HG02840 (cell line): Measurements from ENCODE around the gene AMOTL1.
A peak's percentile ranks its signal among the peaks of the same experiment; 100 is the strongest.
"Not testable (repeated sequence)": the region's sequence is repeated elsewhere in the genome, so short reads cannot be mapped to it uniquely, and the experiment has no call there.

ENCODE experiments used
- ATAC-seq: cut with Tn5 transposase; IDR thresholded peaks from one replicate; pipeline ENCODE4 v1.9.1; 2021; ENCODE audit warnings: mild to moderate bottlenecking, moderate library complexity, moderate number of reproducible peaks; ENCODE audit not compliant: unreplicated experiment, low FRiP score

Gene AMOTL1

GRCh38 chr11:94910270-94910669 is 142.1 kb downstream of the AMOTL1 start:
- ATAC-seq, result no peak

- ATAC-seq, result no peak
These were observed 142.6 kb downstream of the AMOTL1 start for GRCh38 chr11:94910779-94911178.

DNA sequence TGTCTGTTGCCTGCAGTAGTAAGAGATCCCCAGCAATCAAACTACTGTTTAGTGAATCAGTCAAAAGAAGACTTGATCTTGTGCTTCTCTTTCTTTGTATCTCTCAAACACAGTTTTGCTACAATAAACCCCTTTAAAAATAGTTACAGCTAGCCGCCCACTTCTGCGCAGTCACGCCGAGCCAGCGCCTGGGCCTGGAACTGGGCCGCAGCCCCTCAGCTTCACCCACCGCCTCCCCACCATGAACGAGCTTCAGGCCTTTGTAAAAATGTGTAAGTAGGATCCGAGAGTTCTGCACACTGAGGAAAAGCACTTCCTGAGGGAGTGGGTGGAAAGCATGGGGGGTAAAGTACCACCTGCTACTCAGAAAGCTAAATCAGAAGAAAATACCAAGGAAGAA is 144.7 kb downstream of the AMOTL1 start:
- ATAC-seq, result no peak

DNA sequence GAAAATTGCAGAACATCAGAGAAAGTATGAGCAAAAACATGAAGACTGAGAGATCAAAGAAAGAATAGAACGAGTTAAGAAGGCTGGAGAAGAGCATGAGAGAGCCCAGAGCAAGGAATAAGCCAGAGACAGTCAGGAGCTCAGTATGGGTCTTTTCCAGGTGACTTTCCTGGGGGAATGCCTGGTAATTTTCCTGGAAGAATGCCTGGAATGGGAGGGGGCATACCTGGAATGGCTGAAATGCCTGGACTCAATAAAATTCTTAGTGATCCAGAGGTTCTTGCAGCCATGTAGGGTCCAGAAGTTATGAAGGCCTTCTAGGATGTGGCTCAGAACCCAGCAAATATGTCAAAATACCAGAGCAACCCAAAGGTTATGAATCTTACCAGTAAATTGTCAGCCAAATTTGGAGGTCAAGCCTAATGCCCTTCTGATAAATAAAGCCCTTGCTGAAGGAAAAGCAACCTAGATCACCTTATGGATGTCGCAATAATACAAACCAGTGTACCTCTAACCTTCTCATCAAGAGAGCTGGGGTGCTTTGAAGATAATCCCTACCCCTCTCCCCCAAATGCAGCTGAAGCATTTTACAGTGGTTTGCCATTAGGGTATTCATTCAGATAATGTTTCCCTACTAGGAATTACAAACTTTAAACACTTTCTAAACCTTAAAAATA is 145.7 kb downstream of the AMOTL1 start:
- ATAC-seq, result not testable (repeated sequence)

GRCh38 chr11:94920311-94920710 is 152.2 kb downstream of the AMOTL1 start:
- no peak for ATAC-seq

GRCh38 chr11:94922321-94923003 is 154.3 kb downstream of the AMOTL1 start:
- ATAC-seq, result no peak

DNA sequence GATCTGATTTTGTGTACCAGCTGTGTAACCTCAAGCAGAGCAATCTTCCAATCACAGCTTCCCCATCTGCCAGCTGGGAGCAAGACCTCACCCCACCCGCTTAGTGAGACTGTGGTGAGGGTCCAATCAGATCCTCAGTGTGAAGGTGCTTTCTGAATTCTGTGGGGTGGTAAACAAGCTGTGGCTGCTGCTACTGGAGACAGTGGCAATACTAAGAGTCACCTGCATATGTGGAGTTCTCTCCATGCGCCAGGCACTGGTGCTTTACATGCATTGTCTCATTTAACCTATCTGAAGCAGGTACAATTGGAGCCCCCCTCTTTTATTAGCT is 154.8 kb downstream of the AMOTL1 start:
- no peak for ATAC-seq

DNA sequence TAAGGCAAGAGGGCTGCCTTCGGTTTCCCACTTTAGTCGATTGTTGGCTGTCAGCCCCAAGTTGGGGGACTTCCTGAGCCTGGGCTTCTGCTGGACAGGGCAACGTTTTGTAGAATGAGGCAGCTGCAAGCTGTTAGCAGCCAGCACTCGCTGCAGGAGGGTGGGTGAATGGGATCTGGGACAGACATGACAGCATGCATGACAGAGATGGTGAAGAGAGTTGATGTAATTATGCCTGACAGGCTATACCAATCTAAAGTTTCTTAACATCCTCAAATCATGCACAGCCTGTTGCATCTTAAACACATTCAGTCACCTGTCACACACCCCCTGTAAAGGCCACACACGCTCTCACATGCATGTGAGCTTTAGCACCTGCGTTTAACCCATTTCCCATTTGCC is 156.0 kb downstream of the AMOTL1 start:
- ATAC-seq, result no peak

- ATAC-seq, result no peak
These were observed 156.5 kb downstream of the AMOTL1 start for GRCh38 chr11:94924612-94925011.

DNA sequence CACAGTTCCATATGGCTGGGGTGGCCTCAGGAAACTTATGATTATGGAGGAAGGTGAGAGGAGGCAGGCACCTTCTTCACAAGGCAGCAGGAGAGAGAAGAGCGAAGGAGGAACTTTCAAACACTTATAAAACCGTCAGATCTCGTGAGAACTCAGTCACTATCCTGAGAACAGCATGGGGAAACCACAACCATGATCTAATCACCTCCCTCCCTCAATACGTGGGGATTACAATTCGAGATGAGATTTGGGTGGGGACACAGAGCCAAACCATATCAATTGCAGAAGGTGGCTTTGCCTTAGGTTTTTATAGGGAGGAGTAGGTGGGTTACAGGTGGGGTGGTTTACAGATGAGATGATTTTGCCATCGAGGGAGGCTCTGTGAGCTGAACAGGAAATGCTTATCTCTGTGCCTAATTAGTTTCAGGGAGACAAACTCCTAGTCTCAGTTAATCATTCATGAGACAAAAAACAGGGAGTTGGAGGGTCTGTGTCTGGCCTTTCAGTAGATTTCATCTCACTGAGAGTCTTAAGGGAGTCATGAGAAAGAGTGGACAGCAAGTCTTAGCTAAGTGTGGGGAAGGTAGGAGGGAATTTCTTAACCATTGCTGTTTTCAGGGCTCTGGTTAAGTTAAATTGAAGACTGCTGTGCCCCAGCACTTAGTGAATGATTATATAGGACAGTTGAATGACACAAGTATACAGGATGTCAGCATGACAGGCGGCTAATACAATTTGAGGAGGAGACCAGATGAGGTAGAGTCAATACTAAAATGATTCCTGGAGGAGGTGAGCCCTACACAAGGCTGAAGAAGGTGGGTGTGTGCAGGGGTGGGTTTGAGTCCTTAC is 157.5 kb downstream of the AMOTL1 start:
- ATAC-seq, result peak; percentile 49

DNA sequence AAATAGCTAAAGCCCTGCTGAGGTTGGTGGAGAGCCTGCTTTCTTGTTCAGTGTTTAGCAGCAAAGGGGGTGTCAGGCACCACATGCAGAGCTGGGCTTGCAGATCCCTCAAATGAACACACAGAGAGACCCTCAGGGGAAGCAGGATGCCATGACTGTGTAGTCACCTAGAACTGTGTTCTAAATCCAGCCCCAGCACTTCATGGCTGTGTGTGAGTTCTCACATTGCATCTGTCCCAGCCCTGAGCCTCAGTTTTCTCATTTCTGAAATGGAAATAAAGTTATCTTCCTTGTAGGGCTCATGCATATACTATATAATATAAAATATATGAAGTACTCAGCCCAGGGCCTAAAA is 158.1 kb downstream of the AMOTL1 start:
- peak; percentile 13 for ATAC-seq
